ENCODE data around the gene KPNA4. TPM values are rescaled to one million over a fixed set of nuclear protein-coding genes. Genes with fewer than 3 reads are reported as not detected.
"Not testable (repeated sequence)": the region's sequence is repeated elsewhere in the genome, so short reads cannot be mapped to it uniquely, and the experiment has no call there.

KPNA4 gene
- total RNA-seq, 1 experiment from 2014 or later, result 76.7 TPM

DNA sequence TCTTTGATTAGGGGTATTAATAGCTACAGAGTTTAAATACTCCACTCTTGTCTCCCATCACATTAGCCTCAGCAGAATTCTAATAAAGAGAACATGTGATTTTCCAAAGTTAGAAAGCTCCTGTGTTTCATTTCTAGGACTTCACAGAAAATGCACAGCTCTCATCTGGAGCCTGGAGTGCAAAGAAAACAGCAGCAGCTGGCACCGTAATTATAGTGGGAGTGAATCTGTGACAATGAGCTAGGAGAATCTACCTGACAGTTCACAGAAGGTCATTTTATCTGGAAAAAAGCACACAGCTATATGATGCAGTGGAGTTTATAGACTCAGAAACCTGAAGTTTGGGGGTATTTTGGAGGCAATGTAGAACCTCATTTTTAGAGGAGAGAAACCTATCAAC lies 110.4 kb downstream of the KPNA4 start:
- Histone ChIP-seq H3K14ac (ENCODE audit: insufficient read depth, low read length) (no peak overlapping the region), H2BK120ac (ENCODE audit: low read depth, low read length, poor library complexity, severe bottlenecking) (no peak overlapping the region), H3K23ac (ENCODE audit: insufficient read length, low read depth, low read length) (no peak overlapping the region), H3K9me3 (ENCODE audit: control insufficient read depth, low read depth, low read length) (no peaks in the 10 kb centered on the region), H3K79me2 (ENCODE audit: insufficient read depth, low read length) (no peaks in the 10 kb centered on the region), H3K27me3 (ENCODE audit: insufficient read depth, low read length) (no peaks in the 10 kb centered on the region), H4K8ac (replicated peaks; ENCODE audit: insufficient read length, low read depth, low read length) (no peak overlapping the region), H2BK5ac (ENCODE audit: insufficient read length, low read length) (no peak overlapping the region), H3K9ac (ENCODE audit: extremely low read depth, insufficient read length, low read length) (no peak overlapping the region), H3K18ac (ENCODE audit: insufficient read length, low read depth, low read length) (no peak overlapping the region), H3K4me1 (ENCODE audit: insufficient read depth, low read length) (no peaks in the 10 kb centered on the region), H4K91ac (ENCODE audit: insufficient read length, low read depth, low read length) (no peak overlapping the region), H3K23me2 (ENCODE audit: insufficient read length, low read depth, low read length, poor library complexity, severe bottlenecking) (peaks cover 8% of the 10 kb centered on the region), H3K27ac (ENCODE audit: insufficient read length, low read depth, low read length) (no peak overlapping the region), H3K4me2 (ENCODE audit: insufficient read depth, insufficient read length, low read length) (no peak overlapping the region), H2AFZ (ENCODE audit: low read length) (no peak overlapping the region), H2BK20ac (ENCODE audit: low read depth, low read length, poor library complexity, severe bottlenecking) (no peak overlapping the region), H3K56ac (ENCODE audit: insufficient read length, low read depth, low read length) (no peak overlapping the region), H4K20me1 (ENCODE audit: control insufficient read depth, insufficient read depth, insufficient read length) (no peaks in the 10 kb centered on the region), H3K79me1 (ENCODE audit: insufficient read depth, low read depth, low read length, poor library complexity, severe bottlenecking) (no peaks in the 10 kb centered on the region), H3T11ph (ENCODE audit: low read length) (no peak overlapping the region), H2AK5ac (ENCODE audit: insufficient read length, low read length) (no peak overlapping the region), H3K4ac (ENCODE audit: low read depth, low read length) (no peak overlapping the region), H2BK12ac (ENCODE audit: insufficient read length, low read depth, low read length) (no peak overlapping the region), H2BK15ac (ENCODE audit: low read depth, low read length) (no peak overlapping the region), H4K5ac (ENCODE audit: insufficient read length, low read depth, low read length) (no peak overlapping the region)
- Mint-ChIP-seq H3K27ac (no peak overlapping the region), H3K4me3 (no peak overlapping the region), H3K4me1 (peaks cover 8 to 9% of the 10 kb centered on the region in 2 experiments; a peak in 3 of 4 replicates), H3K36me3 (ENCODE audit: insufficient read depth in 1 of 3, low read depth in 3 of 3) (no peaks in the 10 kb centered on the region; a peak in 1 of 7 replicates), H3K27me3 (ENCODE audit: low read depth) (peaks cover 14% of the 10 kb centered on the region), H3K9me3 (no peaks in the 10 kb centered on the region; a peak in 1 of 5 replicates)
- no CpG with 5 or more reads among the region's 1 CpG for WGBS (ENCODE audit: extremely low coverage, insufficient read length, low lambda C conversion rate)
- no peak for DNase-seq
- TF ChIP-seq, protein P1, sequence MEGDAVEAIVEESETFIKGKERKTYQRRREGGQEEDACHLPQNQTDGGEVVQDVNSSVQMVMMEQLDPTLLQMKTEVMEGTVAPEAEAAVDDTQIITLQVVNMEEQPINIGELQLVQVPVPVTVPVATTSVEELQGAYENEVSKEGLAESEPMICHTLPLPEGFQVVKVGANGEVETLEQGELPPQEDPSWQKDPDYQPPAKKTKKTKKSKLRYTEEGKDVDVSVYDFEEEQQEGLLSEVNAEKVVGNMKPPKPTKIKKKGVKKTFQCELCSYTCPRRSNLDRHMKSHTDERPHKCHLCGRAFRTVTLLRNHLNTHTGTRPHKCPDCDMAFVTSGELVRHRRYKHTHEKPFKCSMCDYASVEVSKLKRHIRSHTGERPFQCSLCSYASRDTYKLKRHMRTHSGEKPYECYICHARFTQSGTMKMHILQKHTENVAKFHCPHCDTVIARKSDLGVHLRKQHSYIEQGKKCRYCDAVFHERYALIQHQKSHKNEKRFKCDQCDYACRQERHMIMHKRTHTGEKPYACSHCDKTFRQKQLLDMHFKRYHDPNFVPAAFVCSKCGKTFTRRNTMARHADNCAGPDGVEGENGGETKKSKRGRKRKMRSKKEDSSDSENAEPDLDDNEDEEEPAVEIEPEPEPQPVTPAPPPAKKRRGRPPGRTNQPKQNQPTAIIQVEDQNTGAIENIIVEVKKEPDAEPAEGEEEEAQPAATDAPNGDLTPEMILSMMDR (conservative IDR thresholded peaks at IDR 0.05), result no peak

DNA sequence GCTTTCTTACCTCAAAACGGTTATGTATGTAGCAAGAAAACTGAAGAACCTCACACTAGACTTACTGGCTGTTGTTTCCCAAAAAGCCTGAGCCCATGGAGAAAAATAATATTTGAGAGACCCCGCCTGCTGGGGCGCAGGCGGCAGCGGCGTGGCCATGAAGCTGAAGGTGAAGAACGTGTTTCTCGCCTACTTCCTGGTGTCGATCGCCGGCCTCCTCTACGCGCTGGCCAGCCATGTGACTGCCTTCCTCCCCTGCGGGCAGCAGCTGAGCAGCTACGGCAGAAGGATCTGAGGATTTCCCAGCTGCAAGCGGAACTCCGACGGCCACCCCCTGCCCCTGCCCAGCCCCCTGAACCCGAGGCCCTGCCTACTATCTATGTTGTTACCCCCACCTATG lies 113.1 kb downstream of the KPNA4 start:
- H4K8ac ChIP-seq (replicated peaks; ENCODE audit: insufficient read length, low read depth, low read length); H3K27ac ChIP-seq (ENCODE audit: insufficient read length, low read depth, low read length); H3K9me3 Mint-ChIP-seq; H2AFZ ChIP-seq (ENCODE audit: low read length); H2BK20ac ChIP-seq (ENCODE audit: low read depth, low read length, poor library complexity, severe bottlenecking); H3K27me3 Mint-ChIP-seq (ENCODE audit: low read depth); H3K4me3 Mint-ChIP-seq; H3K79me1 ChIP-seq (ENCODE audit: insufficient read depth, low read depth, low read length, poor library complexity, severe bottlenecking); H4K20me1 ChIP-seq (ENCODE audit: control insufficient read depth, insufficient read depth, insufficient read length); H3K23me2 ChIP-seq (ENCODE audit: insufficient read length, low read depth, low read length, poor library complexity, severe bottlenecking); H3K4me2 ChIP-seq (ENCODE audit: insufficient read depth, insufficient read length, low read length); H2BK12ac ChIP-seq (ENCODE audit: insufficient read length, low read depth, low read length); H3K4me1 ChIP-seq (ENCODE audit: insufficient read depth, low read length); H3K14ac ChIP-seq (ENCODE audit: insufficient read depth, low read length); H2BK5ac ChIP-seq (ENCODE audit: insufficient read length, low read length); H2BK120ac ChIP-seq (ENCODE audit: low read depth, low read length, poor library complexity, severe bottlenecking); H3K9ac ChIP-seq (ENCODE audit: extremely low read depth, insufficient read length, low read length); H3K27me3 ChIP-seq (ENCODE audit: insufficient read depth, low read length); H3K56ac ChIP-seq (ENCODE audit: insufficient read length, low read depth, low read length); DNase-seq; H3K18ac ChIP-seq (ENCODE audit: insufficient read length, low read depth, low read length); H4K91ac ChIP-seq (ENCODE audit: insufficient read length, low read depth, low read length); H2AK5ac ChIP-seq (ENCODE audit: insufficient read length, low read length); H4K5ac ChIP-seq (ENCODE audit: insufficient read length, low read depth, low read length); H3T11ph ChIP-seq (ENCODE audit: low read length); H3K23ac ChIP-seq (ENCODE audit: insufficient read length, low read depth, low read length); H3K27ac Mint-ChIP-seq; H2BK15ac ChIP-seq (ENCODE audit: low read depth, low read length); H3K9me3 ChIP-seq (ENCODE audit: control insufficient read depth, low read depth, low read length); H3K4ac ChIP-seq (ENCODE audit: low read depth, low read length): not testable (repeated sequence)
- WGBS (ENCODE audit: extremely low coverage, insufficient read length, low lambda C conversion rate), result no CpG with 5 or more reads among the region's 19 CpGs
- Mint-ChIP-seq H3K36me3 (ENCODE audit: insufficient read depth in 1 of 3, low read depth in 3 of 3) (peaks cover 3 to 13% (median 3%) of the 10 kb centered on the region in 3 experiments; a peak in 6 of 7 replicates), H3K4me1 (peaks cover 16 to 22% of the 10 kb centered on the region in 2 experiments; a peak in 3 of 4 replicates)
- H3K79me2 ChIP-seq (ENCODE audit: insufficient read depth, low read length), result peaks cover 11% of the 10 kb centered on the region; the same call in 1 of the 2 replicates
